NCI-H146 (cell line): ENCODE measurements around the gene SYNE2.

Experiments
- DNase-seq: peaks from one replicate; lab custom pipeline; 2025; lab: John Stamatoyannopoulos, UW

The SYNE2 gene

DNA sequence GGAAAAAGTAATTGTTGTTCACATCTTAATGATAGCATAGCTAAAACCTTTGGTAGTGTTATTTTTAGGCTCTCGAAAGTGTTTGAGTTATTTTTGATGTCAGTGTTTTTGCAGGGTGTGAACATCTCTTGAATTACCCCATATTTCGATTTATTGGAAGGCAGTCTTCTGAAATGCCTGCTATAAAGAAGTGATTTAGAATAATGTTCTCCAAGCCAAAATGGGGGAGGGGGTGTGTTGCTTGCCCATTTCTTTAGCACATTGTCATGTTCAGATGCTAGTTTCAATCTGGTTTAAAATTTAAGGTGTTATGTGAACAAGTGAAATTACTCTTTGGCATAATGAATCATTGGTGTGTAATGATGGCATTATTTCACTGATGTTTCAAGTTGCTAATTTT lies 110.6 kb downstream of the SYNE2 start:
- DNase-seq = no peak

DNA sequence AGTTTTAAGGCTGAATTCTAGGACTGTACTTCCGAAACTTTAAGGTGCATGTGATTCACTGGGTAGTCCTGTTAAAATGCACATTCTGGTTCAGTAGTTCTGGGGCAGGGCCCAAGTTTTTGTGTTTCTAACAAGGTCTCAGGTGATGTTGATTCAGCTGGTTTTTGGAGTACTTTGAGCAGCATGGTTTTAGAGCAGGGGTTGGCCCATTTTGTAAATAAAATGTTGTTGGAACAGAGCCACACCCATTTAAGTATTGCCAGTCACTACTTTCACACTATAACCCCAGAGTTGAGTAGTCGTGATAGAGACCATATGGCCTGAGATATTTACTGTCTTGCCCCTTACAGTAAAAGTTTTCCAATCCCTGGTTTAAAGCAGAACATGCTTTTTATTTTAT lies 111.3 kb downstream of the SYNE2 start:
- DNase-seq = no peak

DNA sequence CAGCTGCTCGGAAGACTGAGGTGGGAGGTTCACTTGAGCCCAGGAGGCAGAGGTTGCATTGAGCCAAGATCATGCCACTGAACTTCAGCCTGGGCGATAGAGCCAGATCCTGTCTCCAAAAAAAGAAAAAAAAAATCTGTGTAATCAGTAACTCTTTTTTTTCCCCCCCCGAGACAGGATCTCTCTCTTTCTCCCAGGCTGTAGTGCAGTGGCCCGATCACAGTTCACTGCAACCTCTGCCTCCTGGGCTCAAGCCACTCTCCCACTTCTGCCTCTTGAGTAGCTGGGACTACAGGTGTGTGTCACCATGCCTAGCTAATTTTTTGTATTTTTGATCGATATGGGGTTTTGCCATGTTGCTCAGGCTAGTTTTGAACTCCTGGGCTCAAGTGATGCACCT lies 113.6 kb downstream of the SYNE2 start:
- no peak for DNase-seq

DNA sequence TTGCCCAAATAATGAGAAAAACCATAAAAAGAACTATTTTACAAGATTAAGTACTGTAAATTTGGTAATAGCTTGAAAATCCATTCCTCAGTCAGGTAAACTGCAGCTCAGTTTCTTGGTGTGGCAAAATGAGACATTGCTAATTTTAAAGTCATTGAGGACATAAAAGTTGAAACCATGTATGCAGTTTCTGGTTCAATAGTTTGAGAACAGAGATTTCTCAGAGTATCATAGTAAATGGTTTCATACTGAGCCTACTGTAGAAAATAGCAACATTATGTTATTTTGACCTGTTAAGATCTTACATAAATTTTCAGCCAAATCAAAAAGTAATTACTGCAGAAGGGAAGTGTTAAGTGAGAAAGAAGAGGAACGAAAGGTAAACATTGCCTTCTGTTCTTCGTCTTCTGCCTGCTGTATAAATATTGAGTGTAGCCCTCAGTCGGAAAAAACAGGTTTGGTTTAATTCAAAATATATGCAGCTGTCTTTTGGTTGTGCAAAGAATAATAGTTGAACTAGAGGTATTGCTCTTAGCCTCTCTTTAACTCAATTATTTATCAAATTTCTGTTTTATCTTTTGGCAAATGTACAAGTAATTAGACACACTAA lies 119.6 kb downstream of the SYNE2 start:
- DNase-seq = peak; percentile 3

DNA sequence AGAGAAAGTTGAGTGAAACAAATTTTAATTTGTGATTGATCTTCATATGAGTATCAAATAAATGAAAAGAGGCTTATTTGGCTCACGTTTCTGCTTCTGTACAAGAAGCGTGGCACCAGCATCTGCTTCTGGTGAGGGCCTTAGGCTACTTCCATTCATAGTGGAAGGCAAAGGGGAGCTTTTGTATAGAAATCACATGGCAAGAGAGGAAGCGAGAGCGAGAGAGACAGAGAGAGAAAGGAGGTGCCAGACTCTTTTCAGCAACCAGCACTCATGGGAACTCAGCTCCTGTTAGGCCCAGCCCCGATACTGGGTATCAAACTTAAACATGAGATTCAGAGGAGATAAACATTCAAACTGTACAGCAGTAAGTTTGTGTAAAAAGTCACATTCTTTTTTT lies 121.4 kb downstream of the SYNE2 start:
- no peak for DNase-seq

- no peak for DNase-seq
These were observed 128.8 kb downstream of the SYNE2 start for GRCh38 chr14:63981569-63981968.

- DNase-seq = no peak
These were observed 129.4 kb downstream of the SYNE2 start for GRCh38 chr14:63982156-63982555.

DNA sequence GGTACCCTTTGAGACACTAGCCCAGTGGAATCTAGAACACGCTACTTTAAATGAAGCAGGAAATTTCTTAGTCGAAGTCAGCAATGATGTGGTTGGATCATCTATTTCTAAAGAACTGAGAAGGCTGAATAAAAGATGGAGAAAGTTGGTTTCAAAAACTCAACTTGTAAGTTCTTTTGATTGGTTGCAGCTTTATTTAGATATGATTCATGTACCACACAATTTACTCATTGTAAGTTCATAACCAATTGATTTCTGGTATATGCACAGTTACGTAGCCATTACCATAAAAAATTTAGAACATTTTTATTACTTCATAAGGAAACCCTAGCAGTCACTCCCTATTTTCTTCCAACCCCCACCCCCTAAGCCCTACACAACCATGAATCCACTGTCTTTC lies 129.8 kb downstream of the SYNE2 start:
- no peak for DNase-seq

GRCh38 chr14:63986789-63987533 lies 134.2 kb downstream of the SYNE2 start:
- DNase-seq = no peak

DNA sequence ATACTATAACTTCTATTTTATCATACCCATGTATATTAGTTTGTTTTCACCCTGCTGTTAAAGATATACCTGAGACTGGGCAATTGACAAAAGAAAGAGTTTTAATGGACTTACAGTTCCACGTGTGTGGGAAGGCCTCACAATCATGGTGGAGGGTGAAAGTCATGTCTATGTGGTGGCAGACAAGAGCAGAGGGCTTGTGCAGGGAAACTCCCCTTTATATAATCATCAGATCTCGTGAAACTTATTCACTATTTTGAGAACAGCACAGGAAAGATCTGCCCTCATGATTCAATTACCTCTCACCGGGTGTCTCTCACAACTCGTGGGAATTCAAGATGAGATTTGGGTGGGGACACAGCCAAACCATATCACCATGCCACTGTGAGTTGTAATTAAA lies 135.8 kb downstream of the SYNE2 start:
- DNase-seq = no peak

GRCh38 chr14:63991833-63992232 lies 139.0 kb downstream of the SYNE2 start:
- DNase-seq = no peak

DNA sequence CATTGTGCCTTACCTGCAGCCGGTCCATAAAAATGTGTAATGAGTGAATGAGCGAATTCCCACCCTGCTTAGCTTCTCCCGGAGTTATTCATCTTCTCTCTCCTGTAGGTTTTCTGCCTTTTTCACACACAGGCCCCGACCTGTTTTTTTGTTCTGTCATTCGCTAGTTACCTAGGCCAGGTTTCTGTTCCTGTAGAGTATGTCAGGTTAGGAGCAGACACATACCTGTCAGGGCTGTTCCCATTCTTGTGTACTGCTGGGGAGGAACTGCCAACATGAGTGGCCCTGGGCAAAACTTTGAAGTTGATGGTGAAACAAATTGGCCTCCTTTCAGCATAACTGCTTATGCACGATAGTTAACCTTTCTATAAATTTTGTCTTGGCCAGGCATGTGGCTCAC lies 140.1 kb downstream of the SYNE2 start:
- no peak for DNase-seq

DNA sequence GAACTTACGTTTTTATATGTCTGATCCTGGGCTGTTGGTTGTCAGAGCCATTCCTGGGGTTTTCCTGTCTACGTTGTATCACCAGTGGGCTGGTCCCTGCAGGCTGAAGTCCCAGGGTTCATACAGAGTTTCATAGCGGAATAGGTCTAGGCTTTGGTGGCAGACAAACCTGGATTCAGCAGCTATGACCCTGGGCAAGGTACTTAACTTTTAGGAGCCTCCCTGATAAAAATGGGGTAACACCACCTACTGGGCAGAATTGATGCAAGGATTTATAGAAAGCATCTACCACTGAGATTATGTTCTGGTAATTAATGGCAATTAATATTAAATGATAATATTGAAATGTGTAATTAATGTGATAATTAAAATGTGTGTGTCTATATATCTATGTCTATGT lies 141.2 kb downstream of the SYNE2 start:
- DNase-seq = no peak

GRCh38 chr14:63995285-63995684 lies 142.5 kb downstream of the SYNE2 start:
- DNase-seq = no peak

DNA sequence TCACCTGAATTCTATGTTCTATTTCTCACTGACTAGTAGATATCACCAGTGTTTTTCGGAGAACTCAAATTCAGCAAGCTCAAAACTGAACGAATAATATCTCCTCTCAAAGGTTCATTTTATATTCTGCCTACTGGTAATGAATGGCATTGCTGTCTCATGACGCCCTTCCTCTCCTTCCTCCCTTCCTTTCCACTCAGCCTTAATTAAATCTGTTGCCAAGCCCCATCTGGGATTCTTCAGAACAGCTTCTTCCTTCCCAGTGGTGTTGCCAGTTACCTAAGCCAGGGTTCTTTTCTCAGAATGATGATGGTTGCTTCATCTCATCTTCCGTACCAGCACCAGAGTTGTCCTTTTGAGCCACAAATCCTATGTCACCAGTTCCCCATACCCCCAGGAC lies 143.2 kb downstream of the SYNE2 start:
- no peak for DNase-seq

GRCh38 chr14:63996625-63997220 lies 143.9 kb downstream of the SYNE2 start:
- DNase-seq = no peak

DNA sequence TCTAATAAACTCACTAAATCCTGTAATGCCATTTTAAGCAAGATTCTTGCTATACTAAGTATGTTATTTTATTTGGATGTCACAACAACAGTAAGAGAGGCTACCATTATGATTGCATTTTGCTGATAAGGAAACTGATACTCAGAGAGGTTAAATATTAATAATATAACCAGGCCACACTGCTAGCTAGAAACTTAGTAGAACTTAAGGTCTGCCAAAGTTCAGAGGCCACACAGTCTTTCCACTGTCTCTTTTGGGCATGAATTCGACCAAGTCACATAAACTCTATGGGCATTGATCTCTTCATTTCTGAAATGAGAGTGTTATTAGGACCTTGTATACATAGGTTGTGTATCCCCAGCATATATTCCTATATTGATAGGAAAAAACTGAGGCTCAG lies 147.9 kb downstream of the SYNE2 start:
- DNase-seq = no peak

- no peak for DNase-seq
These were observed 153.0 kb downstream of the SYNE2 start for GRCh38 chr14:64005822-64006221.

DNA sequence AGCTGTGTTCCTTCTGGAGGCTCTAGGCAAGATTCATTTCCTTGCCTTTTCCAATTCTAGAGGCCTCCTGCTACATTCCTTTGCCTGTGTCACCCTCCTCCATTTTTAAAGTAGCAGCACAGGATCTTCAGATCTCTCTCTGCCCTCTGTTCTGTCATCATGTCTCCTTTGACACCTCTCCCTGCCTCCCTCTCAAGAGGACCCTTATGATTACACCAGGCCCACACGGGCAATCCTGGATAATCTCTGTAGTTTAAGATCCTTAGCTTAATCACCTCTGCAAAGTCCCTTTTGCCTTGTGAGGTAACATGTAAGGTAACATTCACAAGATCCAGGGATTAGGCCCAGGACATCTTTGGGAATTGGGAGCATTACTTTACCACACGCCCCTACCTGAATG lies 155.2 kb downstream of the SYNE2 start:
- DNase-seq = no peak

DNA sequence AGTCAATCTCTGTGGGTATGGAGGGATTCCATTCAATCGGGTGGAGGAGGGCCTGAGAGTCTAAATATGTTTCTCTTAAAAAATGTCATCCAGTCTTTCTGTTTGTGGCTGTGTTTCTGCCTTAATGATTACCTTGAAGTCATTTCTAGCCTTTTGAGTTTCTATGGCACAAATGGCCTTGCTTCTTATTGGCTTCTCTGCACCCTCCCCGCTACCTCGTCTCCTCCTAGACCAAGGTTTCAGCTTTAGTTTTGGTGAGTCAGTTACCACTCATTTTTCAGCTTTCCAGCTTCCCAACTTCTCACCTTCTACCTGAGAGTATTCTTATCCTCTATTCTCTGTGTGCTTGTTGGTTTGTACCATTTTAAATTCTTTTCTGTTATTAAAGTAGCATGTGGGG lies 159.2 kb downstream of the SYNE2 start:
- no peak for DNase-seq

DNA sequence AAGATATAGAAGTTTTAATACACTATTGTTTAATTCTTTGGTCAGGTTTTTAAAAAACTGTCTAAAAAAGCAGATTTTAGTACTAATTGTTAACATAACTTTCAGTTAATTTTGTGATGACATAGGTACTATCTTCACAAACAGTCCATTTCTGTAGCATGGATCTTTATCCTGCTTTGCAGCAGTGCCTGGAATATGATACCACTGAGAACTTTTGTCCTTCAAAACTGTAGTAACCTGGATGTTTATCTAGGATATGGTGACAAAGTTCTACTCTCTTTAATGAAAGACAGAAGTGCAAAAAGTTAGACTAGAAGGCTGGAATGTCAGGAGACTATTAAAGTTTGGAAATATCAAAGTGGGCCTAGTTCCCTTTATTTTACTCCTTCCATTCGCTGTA lies 159.9 kb downstream of the SYNE2 start:
- no peak for DNase-seq

- DNase-seq = no peak
These were observed 172.7 kb downstream of the SYNE2 start for GRCh38 chr14:64025479-64025878.

- DNase-seq = no peak
These were observed 173.8 kb downstream of the SYNE2 start for GRCh38 chr14:64026600-64026999.

GRCh38 chr14:64035143-64035542 lies 182.3 kb downstream of the SYNE2 start:
- DNase-seq = no peak
